ENCODE measurements around the gene HSD3B7.

The HSD3B7 gene

GRCh38 chr16:30957456-30958174 is 27.4 kb upstream of the HSD3B7 start, which contains the start of gene SETD1A:
Gene SETD1A (plus strand): TSS chr16:30957754. CDS start chr16:30958732, 978 bp downstream.
- FAIRE-seq: no peak

DNA sequence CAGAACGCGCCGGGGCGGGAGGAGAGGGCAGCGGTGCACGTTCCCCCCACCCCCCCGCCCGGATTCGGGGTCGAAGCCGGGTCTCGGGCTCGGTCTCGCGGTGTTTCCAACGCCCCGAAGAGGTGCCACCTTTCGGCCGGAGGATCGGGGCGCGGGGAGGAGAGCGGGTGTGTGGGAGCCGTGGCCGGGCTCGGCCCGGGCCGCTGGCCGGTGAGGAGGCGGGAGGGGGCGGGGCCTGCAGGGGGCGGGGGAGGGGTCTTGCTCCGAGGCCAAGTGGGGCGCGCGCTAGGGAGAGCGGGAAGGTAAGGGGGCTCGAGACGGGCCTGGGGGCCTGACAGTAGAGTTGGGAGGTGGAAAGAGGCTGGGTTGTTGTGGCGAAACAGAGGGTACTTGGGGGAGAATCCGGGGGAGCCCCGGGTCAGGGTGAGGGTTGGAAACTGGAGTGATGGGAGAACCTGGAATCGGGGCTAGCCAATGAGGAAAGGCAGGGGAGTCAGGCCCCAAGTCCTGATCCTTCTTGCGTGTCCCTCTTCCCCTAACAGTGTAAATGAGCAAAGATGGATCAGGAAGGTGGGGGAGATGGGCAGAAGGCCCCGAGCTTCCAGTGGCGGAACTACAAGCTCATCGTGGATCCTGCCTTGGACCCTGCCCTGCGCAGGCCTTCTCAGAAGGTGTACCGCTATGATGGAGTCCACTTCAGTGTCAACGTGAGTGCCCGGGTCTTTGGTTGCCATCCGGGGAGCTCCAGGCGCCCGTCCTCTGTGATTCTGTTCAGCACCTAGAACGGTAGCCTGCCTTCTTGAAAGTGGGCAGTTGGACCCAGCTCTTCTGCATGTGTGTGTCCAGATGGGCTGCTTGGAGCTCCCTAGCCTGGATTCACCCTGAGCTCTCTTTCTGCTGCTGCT is 26.6 kb upstream of the HSD3B7 start:
- no peak for FAIRE-seq

DNA sequence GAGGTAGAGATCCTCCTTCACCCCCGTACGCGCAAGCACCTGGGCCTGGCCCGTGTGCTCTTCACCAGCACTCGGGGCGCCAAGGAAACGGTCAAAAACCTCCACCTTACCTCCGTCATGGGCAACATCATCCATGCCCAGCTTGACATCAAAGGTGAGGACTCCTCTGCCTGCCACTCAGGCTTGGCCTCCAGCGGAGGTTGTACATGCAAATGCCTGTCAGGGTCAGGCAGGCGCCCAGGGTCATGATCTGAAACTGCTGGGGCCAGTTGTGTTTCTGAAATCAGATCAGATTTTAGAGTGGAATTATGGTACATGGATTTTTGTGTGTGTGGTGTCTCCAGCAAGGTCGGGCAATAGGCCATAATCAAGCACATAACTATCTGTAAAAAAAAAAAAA is 23.6 kb upstream of the HSD3B7 start:
- no peak for FAIRE-seq

- FAIRE-seq: no peak
Observed at GRCh38 chr16:30963925-30964511, 21.0 kb upstream of the HSD3B7 start.

DNA sequence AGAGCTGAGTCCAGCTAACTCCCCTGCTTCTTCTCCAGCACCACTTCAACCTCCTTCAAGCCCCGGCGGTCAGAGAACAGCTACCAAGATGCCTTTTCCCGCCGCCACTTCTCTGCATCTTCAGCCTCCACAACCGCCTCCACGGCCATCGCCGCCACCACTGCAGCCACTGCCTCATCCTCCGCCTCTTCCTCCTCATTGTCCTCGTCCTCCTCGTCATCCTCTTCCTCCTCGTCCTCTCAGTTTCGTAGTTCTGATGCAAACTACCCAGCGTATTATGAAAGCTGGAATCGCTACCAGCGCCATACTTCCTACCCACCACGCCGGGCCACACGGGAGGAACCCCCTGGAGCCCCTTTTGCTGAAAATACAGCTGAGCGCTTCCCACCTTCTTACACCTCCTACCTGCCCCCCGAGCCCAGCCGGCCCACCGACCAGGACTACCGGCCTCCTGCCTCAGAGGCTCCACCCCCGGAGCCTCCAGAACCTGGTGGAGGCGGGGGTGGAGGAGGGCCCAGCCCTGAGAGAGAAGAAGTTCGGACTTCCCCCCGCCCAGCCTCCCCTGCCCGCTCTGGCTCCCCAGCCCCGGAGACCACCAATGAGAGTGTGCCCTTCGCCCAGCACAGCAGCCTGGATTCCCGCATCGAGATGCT is 20.3 kb upstream of the HSD3B7 start:
- no peak for FAIRE-seq

DNA sequence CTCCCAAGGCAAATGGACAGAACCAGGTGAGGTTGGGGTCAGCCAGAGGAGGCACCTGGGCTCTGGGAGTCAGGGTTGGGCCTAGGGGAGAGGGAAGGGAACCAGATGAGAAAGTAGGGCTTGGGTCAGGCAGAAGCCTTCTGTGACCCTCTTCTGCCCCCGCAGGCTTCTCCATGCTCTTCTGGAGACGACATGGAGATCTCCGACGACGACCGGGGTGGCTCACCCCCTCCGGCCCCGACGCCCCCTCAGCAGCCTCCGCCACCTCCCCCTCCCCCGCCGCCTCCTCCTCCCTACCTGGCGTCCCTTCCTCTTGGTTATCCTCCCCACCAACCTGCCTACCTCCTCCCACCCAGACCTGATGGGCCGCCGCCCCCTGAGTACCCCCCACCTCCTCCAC is 19.6 kb upstream of the HSD3B7 start:
- no peak for FAIRE-seq

- FAIRE-seq: no peak
Observed at GRCh38 chr16:30966033-30966619, 18.9 kb upstream of the HSD3B7 start.

- no peak for FAIRE-seq
Observed at GRCh38 chr16:30967795-30968194, 17.2 kb upstream of the HSD3B7 start.

DNA sequence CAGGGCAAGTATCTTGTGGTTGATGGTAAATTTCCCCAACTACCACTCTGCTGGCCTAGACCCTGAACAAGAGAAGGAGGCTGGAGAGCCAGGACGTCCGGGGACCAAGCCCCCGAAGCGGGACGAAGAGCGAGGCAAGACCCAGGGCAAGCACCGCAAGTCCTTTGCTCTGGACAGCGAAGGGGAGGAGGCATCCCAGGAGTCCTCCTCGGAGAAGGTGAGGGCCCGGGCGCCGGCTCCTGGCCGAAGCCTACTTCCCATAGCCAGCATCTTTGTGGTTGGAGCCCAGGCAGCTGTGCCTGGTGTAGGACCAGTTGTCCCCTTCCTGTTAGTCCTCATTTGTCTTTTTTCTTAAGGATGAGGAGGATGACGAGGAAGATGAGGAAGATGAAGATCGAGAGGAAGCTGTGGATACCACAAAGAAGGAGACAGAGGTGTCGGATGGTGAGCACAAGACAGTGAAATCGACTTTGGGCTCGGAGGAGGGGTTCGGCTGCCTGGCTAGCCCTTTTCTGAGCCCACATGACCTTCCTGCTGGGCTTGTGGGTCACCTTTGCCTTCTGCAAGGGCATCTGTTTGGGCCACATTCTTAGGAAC is 15.7 kb upstream of the HSD3B7 start:
- FAIRE-seq: no peak

DNA sequence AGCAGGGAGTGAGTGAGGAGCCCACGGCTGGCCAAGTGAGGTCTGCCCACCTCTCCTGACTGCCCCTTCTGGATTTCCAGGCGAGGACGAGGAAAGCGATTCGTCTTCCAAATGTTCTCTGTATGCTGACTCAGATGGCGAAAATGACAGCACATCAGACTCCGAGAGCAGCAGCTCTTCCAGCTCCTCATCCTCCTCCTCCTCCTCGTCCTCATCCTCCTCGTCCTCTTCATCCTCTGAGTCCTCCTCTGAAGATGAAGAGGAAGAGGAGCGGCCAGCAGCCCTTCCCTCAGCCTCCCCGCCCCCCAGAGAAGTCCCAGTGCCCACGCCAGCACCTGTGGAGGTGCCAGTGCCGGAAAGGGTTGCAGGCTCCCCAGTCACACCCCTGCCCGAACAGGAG is 13.7 kb upstream of the HSD3B7 start:
- no peak for FAIRE-seq

DNA sequence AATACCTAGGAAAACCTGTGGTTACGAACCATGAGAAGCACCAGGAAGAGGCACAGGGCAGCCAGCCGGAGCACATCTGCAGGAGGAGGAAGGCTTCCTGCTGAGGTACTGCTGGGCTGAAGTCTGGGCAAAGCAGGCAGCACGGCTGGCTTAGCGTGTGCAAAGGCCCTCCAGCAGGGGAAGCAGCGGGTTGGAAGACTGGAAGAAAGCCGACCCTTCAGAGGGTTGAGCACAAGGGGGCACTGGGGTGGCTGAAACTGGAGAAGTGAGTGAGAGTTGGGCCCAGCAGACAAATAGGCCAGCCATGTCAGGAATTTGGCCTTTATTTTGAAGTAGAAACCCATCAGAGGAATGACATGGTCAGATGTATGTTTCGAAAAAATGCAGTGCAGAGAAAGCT is 12.1 kb upstream of the HSD3B7 start:
- FAIRE-seq: no peak

- FAIRE-seq: no peak
Observed at GRCh38 chr16:30974348-30974747, 10.7 kb upstream of the HSD3B7 start.

GRCh38 chr16:30976486-30976885 is 8.5 kb upstream of the HSD3B7 start:
- FAIRE-seq: no peak

GRCh38 chr16:30977502-30977901 is 7.5 kb upstream of the HSD3B7 start:
- FAIRE-seq: no peak

DNA sequence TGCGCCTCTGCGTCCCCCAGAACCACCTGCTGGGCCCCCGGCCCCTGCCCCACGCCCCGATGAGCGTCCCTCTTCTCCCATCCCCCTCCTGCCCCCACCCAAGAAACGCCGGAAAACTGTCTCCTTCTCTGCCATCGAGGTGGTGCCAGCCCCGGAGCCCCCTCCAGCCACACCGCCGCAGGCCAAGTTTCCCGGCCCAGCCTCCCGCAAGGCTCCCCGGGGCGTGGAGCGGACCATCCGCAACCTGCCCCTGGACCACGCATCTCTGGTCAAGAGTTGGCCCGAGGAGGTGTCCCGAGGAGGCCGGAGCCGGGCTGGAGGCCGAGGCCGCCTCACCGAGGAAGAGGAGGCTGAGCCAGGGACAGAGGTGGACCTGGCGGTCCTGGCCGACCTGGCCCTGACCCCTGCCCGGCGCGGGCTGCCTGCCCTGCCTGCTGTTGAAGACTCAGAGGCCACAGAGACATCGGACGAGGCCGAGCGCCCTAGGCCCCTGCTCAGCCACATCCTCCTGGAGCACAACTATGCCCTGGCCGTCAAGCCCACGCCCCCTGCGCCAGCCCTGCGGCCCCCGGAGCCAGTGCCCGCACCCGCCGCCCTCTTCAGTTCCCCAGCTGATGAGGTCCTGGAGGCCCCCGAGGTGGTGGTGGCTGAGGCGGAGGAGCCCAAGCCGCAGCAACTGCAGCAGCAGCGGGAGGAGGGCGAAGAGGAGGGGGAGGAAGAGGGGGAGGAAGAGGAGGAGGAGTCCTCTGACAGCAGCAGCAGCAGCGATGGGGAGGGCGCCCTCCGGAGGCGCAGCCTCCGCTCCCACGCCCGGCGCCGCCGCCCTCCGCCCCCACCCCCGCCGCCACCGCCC is 5.6 kb upstream of the HSD3B7 start:
- FAIRE-seq: no peak

GRCh38 chr16:30980023-30980371 is 5.0 kb upstream of the HSD3B7 start:
- no peak for FAIRE-seq

DNA sequence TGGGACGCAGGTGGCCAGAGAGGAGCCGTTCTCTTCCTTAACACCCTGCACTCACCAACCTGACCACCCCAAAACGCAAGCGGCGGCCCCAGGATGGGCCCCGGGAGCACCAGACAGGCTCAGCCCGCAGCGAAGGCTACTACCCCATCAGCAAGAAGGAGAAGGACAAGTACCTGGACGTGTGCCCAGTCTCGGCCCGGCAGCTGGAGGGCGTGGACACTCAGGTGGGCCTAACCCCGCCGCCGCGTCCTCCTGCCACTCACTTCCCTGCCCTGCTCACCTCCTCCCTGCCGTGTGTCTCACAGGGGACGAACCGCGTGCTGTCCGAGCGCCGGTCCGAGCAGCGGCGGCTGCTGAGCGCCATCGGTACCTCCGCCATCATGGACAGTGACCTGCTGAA is 4.6 kb upstream of the HSD3B7 start:
- no peak for FAIRE-seq

DNA sequence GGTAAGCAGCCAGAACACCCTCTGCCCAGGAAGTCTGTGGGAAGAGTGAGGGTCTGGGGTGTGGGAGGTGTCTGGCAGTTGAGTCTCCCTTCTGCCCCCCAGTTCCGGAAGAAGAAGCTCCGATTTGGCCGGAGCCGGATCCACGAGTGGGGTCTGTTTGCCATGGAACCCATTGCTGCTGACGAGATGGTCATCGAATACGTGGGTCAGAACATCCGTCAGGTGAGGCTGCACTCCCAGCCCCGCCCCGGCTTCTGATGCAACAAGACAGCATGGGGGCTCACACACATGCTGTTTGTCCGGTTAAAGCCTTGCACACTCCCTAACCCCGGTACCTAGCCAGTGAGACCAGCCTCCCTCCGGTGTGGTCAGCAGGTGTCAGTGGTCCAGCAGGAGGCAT is 4.0 kb upstream of the HSD3B7 start:
- no peak for FAIRE-seq

DNA sequence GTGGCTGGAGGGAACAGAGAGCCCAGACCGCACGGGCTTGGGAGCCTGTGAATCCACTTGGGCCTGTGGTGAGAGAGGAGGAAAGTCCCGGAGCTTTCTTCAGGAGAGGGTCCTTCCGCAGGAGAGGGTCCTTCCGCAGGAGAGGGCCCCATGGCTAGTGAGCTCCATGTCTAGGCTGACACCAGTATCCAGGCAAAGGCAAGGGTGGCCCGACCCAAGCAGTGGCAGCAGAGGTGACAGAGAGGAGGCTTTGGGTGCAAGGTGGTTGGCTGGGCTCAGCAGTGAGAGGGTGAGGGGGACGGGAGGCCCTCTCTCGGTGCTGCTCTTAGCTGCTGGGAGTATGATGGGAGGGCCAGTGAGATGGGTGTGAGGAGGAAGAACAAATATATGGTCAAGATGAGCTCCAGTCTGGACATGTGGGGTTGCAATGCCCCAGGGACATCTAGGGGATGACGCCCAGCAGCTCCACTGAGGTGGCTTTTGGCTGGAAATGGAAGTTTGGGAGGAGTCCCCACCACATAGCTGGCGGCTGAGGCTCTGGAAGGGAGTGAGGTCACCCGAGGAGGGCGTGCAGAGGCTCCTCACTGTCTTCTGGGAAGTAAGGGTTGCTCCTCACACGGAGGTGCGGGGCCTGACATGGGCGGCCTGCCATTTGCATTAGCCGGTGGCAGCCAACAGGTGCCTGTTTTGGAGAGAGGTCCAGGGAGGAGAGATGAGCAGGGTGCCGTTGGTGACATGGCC is 2.3 kb upstream of the HSD3B7 start:
- no peak for FAIRE-seq

DNA sequence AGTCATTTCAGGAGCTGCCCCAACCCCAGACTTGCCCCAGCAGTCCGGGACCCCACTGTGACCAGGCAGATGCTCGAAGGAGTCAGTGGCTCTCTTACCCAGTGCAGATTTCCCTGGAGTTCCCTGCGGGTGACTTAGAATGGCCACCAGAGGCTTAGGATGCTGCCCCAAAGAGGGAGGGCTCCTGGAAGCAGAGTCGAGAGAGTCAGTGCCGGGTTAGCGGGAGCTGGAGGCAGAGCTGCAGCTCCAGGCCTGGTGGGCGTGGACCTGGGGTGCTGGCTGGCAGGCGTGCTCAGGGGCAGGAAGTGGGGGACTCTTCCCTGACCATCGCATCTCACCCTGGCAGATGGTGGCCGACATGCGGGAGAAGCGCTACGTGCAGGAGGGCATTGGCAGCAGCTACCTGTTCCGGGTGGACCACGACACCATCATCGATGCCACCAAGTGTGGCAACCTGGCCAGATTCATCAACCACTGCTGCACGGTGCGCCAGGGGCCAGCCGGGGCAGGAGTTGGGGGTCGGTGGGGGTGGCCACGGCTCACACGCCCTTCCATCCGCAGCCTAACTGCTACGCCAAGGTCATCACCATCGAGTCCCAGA is 1.6 kb upstream of the HSD3B7 start:
- FAIRE-seq: no peak

Measured in colon (tissue), 2 donors.